T-helper 1 cell treated with Interleukin-12 subunit alpha and Interleukin-12 subunit beta and Interleukin-4 antibody, amounts not matched to agents 30 ng/mL and 1 ng/mL, for 36 hours (primary cell): ENCODE results near the gene ZNF888. TPM values are rescaled to one million over a fixed set of nuclear protein-coding genes. Genes with fewer than 3 reads are reported as not detected.
"Not testable (repeated sequence)": the region's sequence is repeated elsewhere in the genome, so short reads cannot be mapped to it uniquely, and the experiment has no call there.

Experiments
- intact Hi-C: fragments of 100-400 bp; cut with micrococcal nuclease; formaldehyde crosslinking; loops from one replicate; pipeline ENCODE4 v1.15.1; 2024
- total RNA-seq: library from RNA; stranded (reverse); gene quantifications from 2 replicates; pipeline ENCODE4 v1.2.3, GENCODE V29; 2022

The ZNF888 gene
- total RNA-seq, 1 donor from 2014 or later = 5.9 TPM

GRCh38 chr19:52891336-52891735 is 31.9 kb downstream of the ZNF888 start:
- intact Hi-C loops = no loop called here

GRCh38 chr19:52889931-52890330 is 33.3 kb downstream of the ZNF888 start:
- intact Hi-C loops = loop anchor here (2.0 kb wide), 1 partner anchor 25 kb away; no protein-coding TSS in a partner anchor

GRCh38 chr19:52889076-52889475 is 34.2 kb downstream of the ZNF888 start:
- intact Hi-C loops = loop anchor here (2.0 kb wide), 1 partner anchor 26 kb away; no protein-coding TSS in a partner anchor

GRCh38 chr19:52880895-52881389 is 42.3 kb downstream of the ZNF888 start:
- intact Hi-C loops = no loop called here

- intact Hi-C loops = not testable (repeated sequence)
These were observed 50.2 kb downstream of the ZNF888 start for GRCh38 chr19:52872996-52873395.

GRCh38 chr19:52871466-52871865 is 51.8 kb downstream of the ZNF888 start:
- intact Hi-C loops = no loop called here

GRCh38 chr19:52868031-52868430 is 55.2 kb downstream of the ZNF888 start:
- intact Hi-C loops = not testable (repeated sequence)

GRCh38 chr19:52857378-52858191 is 65.6 kb downstream of the ZNF888 start, which contains the start of gene ZNF468:
TSS of gene ZNF468 (minus strand) at chr19:52857619. CDS start at chr19:52854272, 3,347 bp downstream.
- intact Hi-C loops = loop anchor here (1.0 to 5.0 kb wide), 12 partner anchors 40 to 588 kb away; partner anchors contain the start of genes ZNF160, ZNF320, ZNF611 and ZNF701

- intact Hi-C loops = loop anchor here (1.0 to 5.0 kb wide), 12 partner anchors 41 to 587 kb away; partner anchors contain the start of genes ZNF160, ZNF320, ZNF611 and ZNF701
These were observed 66.5 kb downstream of the ZNF888 start for GRCh38 chr19:52856540-52857377.

Other genes starting within 250 kb of the ZNF888 start
- gene ZNF611, start 188.4 kb downstream of the ZNF888 start, total RNA-seq = 30.6 and 38.4 TPM in 2 replicates
- 16.3 and 16.6 TPM in 2 replicates for gene ZNF600, start 136.6 kb downstream of the ZNF888 start, total RNA-seq
- gene ZNF28, start 101.8 kb downstream of the ZNF888 start, total RNA-seq = 19.4 and 23.2 TPM in 2 replicates
- gene ZNF468, start 65.8 kb downstream of the ZNF888 start, total RNA-seq = 18.5 and 20.5 TPM in 2 replicates
- gene ZNF320, start 25.8 kb downstream of the ZNF888 start, total RNA-seq = 11.4 TPM in 2 replicates
- gene ZNF816, start 39.5 kb upstream of the ZNF888 start, total RNA-seq = 8.7 and 10.8 TPM in 2 replicates
- not detected in 2 replicates for gene ERVV-1, start 90.5 kb upstream of the ZNF888 start, total RNA-seq
- not detected in 2 replicates for gene ERVV-2, start 121.3 kb upstream of the ZNF888 start, total RNA-seq
- 31.0 and 34.4 TPM in 2 replicates for gene ZNF160, start 180.0 kb upstream of the ZNF888 start, total RNA-seq
- 0.34 and 1.0 TPM in 2 replicates for gene ZNF415, start 209.5 kb upstream of the ZNF888 start, total RNA-seq
- gene ZNF347, start 235.6 kb upstream of the ZNF888 start, total RNA-seq = 4.3 and 7.1 TPM in 2 replicates